HG03280 (cell line): ENCODE data around the gene TBCC.
A peak's percentile ranks its signal among the peaks of the same experiment; 100 is the strongest.
"Not testable (repeated sequence)": the region's sequence is repeated elsewhere in the genome, so short reads cannot be mapped to it uniquely, and the experiment has no call there.

Experiments used
- ATAC-seq: cut with Tn5 transposase; IDR thresholded peaks from one replicate; pipeline ENCODE4 v1.9.1; 2021; ENCODE audit warnings: mild to moderate bottlenecking, moderate library complexity; ENCODE audit not compliant: unreplicated experiment

Gene TBCC

DNA sequence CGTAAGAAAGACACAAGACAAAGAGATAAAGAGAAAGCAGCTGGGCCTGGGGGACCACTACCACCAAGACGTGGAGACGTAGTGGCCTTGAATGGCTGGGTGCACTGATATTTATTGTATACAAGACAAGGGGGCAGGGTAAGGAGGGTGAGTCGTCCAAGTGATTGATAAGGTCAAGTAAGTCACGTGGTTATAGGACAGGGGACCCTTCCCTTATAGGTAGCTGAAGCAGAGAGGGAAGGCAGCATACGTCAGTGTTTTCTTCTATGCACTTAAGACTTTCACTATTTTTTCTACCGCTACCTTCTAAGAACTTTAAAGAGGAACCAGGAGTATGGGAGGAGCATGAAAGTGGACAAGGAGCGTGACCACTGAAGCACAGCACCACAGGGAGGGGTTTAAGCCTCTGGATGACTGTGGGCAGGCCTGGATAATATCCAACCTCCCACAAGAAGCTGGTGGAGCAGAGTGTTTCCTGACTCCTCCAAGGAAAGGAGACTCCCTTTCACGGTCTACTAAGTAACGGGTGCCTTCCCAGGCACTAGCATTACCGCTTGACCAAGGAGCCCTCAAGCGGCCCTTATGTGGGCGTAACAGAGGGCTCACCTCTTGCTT lies 11.9 kb downstream of the TBCC start:
- not testable (repeated sequence) for ATAC-seq

DNA sequence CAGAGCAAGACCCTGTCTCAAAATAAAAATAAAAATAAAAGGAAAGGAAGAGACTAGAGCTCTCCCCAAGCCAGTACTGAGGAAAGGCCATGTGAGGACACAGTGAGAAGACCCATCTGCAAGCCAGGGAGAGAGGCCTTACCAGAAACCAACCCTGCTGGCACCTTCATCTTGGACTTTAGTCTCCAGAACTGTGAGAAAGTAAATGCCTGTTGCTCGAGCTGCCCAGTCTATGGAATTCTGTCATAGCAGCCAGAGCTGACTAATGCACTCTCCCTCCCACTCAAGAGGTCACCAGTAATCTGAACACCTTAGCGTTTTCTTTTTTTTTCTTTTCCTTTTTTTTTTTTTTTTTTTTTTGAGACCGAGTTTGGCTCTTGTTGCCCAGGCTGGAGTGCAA lies 16.2 kb downstream of the TBCC start:
- ATAC-seq: no peak

DNA sequence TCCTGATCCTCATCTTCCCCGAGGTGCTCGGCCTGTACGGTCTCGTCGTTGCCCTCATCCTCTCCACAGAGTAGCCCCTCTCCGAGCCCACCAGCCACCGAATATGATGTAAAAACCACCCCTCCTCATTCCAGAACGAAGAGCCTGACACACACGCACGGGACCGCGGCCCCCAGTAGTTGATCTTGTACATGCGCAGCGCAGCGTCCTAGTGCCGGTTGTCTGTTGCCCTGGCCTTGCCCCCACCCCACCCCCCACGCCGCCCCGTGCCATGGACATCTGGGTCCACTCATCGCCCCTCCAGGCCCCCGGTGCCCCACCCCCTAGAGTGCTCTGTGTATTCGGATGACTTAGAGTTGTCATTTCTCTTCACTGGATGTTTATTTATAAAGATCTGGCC lies 18.3 kb downstream of the TBCC start:
- ATAC-seq: no peak

DNA sequence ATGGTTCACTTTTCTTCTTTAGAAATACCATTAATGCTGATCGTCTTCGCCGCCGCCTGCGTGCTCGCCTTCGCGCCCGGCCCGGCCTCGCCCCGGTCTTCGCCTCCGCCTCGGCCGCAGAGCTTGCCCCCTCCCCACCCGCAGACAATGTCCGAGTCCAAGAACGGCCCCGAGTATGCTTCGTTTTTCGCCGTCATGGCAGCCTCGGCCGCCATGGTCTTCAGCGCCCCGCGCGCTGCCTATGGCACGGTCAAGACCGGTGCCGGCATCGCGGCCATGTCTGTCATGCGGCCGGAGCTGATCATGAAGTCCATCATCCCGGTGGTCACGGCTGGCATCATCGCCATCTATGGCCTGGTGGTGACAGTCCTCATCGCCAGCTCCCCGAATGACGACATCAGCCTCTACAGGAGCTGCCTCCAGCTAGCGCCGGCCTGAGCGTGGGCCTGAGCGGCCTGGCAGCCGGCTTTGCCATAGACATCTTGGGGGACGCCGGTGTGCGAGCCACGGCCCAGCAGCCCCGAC lies 18.8 kb downstream of the TBCC start:
- no peak for ATAC-seq

DNA sequence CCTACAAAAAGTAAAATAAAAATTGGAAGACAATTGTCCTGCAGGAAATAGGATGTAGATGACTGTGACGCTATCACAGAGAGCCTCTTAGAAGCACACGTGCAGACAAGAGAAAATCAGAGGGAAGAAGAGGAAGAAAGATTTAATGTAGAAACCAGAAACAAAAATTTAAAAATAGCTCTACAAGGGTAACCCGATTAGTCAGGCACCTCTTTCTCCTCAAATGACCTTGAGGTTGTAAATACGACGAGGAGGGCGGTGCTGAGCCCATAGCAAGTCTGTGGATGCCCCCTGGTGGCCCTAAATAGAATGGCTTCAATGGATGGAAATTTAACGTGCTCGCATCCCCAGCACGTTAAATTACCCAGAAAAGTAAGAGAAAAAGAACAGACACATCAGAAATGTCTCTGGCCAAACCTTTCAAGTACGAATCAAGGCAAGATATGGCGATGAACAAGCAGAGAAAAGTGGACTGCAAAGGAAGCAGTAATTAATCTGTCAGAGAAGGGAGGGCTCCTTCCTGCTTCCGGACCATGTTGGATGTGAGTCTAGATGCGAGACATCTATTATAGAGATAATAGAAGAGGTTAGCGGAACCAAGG lies 19.3 kb downstream of the TBCC start:
- peak; percentile 89 for ATAC-seq

DNA sequence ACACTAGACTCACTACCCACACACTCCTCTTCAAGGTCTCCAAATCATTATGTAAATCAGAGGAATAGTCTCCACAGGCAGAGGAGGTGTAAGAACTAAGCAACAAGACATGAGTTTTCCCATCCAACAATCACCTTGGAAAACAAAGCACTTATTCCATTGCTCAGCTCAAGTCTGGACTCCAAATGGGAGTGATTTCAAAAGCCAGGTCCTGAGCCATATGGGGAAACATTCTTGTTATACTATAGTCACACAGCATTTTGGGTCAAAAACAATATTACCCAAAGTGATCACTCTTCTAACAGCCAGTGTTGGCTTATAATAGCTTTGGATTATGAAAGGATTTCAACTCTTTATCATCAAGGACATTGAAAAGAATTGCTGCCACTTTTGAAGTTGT lies 19.9 kb downstream of the TBCC start:
- ATAC-seq: no peak

DNA sequence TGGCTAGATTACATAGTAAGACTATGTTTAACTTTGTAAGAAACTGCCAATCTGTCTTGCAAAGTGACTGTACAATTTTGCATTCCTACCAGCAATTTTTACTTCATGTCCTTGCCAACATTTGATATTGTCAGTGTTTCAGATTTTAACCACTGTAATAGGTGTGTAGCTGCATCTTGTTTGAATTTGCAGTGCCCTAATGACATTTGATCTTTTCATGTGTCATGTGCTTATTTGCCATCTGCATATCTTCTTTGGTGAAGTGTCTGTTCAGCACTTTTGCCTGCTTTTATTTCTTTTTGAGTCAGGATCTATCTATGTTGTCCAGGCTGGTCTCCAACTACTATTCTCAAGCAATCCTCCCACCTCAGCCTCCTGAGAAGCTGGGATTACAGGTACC lies 21.1 kb downstream of the TBCC start:
- ATAC-seq: no peak

DNA sequence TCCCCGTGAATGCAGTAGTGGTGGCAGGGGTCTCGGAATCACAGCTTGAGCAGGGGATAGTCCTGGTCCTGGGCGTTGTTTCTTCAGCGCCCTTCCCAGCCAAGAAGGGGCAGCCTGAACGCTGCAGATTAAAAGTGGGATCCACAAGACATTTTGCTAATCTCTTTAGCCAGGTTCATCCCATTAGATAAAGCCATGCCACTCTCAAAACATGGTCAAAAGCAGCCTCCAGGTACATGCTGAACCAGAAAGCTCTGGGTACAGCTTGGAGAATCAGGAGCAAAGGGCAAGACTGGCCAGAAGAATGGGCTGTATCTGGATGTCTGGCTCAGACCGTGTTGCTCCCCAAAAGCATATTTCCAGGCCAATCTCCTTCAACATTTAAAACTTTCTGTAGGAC lies 23.4 kb downstream of the TBCC start, which contains the start of gene PRPH2:
TSS of gene PRPH2 (minus strand) at position 101 of the 400 bp plus-strand sequence. CDS start 263 bp downstream, outside the sequence.
- no peak for ATAC-seq

DNA sequence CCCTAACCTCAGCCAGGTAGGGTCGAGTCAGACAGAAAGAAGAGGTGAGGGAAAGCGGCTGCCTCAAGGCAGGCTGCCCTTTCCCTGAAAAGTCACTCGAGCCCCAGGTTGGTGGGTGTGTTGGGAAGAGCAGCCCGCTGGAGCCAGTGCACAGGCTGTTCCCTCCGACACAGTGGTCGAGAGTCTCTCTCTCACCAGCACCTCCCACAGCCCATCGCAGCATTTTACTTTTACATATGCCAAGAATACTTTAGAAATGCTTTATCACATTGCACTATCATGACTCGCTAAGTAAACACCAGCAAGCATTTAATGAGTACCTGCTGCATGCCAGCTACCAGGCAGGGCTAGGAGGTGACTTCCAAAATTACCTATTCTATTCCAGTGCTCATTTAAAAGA lies 25.2 kb downstream of the TBCC start:
- ATAC-seq: no peak

DNA sequence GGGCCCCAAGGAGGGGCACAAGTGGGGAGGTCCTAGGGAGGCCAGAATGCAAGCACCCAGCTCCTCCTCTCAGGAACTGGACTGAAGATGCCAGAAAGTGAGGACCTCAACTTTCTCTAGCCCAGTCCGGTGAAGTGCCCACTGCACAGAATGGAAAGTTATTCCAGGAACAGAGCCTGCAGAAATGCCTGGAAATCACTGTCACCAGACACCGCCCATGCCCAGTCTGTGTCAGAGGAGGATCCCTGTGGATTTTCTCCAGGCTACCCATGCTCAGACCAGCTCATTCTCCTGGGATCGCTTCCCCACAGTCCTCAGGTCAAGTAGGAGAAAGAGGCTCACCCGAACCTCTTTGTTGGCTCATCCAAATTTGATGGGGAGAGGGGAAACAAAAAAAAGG lies 30.0 kb downstream of the TBCC start:
- ATAC-seq: no peak

DNA sequence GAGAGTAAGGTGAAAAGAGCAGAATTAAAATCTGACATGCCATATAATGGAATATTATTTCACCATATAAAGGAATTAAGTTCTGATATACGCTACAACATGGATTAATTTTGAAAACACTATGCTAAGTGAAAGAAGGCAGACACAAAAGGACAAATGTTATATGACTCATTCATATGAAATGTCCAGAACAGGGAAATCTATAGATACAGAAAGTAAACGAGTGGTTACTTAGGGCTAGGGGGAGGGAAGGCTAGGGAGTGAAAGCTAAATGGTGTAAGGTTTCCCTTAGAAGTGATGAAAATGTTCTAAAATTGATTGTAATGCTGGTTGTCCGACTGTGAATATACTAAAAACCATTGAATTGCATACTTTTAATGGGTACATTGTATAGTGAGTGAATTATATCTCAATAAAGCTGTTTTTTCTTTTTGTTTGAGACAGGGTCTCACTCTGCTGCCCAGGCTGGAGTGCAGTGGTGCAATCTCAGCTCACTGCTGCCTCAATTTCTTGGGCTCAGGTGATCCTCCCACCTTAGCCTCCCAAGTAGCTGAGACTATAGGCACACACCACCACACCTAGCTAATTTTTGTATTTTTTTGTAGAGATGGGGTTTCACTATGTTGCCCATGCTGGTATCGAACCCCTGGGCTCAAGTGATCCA lies 31.7 kb downstream of the TBCC start:
- no peak for ATAC-seq

DNA sequence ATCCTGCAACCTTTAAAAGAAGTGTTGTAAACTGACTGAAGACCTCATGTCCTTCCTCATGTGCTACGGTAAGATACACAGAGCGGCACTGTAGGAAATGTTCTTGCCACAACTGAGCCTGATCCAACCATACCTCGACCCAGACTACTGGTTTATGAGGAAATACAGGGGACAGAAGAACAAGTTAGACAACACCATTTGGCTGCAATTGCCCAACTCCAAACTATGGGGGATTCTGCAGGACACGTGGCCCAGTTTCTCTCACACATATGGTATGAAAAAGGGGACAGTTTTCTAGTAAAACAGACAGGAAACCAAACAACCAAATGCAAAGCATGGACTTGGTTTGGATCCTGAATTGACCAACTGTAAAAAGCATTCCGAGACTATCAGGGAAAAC lies 34.0 kb downstream of the TBCC start:
- ATAC-seq: no peak

DNA sequence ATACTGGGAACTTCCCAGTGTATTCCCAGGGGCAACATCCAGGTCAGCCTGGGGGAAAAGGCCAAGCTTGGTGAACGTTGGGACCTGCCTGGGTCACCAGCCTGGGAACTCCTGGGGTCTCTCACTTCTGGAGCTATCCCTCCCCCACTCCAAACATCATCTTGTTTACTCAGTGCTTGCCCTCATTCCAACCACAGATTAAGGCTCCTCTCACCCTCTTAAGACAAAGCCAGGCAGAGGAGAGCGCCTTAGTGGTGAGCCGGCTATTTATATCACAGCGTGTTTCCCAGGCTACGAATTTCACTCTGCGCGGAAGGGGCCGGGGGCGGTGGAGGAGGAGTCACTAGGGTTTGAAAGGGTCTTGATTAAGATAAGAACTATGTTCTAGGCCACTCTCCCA lies 35.6 kb downstream of the TBCC start:
- ATAC-seq: no peak

DNA sequence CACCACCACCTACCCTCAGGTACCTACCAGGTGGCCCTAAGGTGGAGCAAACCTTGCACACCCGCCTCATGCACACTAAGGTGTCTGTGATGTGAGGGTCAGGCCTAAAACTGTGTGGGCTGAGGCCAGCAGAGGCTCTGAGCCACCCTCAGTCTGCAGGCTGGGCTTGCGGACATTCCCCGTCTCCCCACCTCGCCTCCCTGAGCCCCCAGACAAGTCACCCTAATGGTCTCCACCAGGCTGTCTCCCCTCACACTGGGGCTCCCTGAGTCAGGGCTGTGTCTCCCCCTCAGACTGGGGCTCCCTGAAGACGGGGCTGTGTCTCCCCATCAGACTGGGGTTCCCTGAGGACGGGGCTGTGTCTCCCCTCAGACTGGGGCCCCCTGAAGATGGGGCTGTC lies 36.0 kb downstream of the TBCC start:
- no peak for ATAC-seq

DNA sequence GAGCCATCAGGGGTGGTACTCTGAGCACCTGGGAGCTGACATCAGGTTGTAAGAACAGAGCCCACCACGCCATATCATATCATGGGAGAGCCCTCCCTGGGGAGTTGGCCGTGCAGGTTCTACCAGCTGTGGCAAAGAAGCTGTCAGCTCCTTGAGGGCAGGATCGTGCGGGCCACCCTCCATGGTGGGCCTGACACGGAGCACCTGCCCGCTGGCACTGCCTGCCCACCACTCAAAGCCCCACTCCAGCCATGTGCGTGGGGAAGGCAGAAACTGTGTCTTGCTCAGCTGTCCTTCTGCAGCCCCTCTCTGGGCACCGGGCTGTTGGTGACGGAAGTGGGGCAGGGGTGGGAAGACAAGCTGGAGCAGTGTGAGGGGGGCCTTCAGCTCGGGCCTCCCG lies 37.8 kb downstream of the TBCC start:
- ATAC-seq: no peak

DNA sequence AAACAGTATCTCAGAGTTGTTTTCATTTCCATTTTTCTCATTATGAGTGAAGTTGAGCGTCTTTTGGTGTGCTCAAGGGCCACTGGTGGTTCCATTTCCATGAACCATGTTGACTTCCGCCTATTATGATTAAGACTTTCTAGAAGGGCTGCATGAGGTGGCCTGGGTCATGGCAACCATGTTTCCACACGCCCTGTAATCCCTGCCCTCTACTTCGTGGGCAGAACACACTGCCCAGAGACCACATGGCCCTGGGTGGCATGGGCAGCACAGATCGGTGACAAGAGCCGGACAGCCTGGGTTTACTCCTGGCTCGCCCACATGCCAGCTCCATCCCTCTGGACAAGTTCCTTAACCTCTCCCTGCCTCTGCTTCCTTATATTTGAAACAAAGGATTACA lies 38.3 kb downstream of the TBCC start:
- ATAC-seq: no peak

DNA sequence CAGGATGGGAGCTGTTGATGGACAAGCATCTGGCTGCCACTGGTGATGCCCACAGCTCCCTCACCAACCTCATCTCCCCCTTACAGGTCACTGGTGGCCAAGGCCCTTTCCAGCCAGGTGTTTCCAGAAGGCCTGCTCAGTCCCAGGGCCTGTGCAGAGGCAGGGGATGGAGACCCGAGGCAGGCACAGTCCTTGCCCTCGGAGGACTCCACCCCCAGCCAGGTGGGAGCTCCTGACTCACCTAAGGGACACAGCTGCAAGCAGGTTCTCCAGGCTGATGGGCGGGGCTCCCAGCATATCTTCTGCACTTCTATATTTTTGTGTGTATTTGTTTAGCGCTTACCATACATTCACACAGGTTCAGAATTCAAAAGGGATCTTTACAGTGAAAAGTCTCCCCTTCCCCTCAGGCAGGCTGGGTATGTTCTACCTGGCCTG lies 40.9 kb downstream of the TBCC start:
- ATAC-seq: no peak

DNA sequence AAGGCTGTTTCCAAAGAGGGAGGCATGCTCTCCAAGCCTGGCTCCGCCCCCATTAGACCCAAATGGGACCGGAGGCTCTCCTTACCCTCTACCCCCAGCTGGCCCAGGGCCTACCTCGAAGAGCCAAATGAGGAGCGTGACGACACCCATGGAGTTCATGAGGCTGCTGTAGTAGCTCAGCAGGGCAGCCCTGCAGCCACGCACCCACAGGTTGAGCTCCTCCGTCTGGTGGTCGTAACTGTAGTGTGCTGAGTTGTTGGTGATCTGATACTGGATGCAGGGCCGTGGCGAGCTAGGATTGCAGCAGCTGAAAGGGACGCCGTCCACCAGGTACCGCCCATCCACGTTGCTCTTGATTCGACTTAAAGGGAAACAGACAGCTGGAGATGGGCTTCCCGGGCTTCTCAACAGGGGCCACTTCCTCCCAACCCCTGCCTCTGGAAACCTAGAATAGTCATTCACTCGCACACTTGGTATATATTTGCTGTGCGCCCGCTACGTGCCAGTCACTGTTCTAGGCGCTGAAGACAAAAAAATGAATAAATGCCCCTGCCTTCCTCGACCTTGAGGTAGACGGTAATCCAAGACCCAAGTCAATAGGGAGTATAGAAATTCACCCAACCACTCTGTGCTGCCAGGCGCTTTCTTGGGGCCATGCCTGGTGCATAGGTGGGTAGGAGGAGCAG lies 41.5 kb downstream of the TBCC start:
- ATAC-seq: no peak

DNA sequence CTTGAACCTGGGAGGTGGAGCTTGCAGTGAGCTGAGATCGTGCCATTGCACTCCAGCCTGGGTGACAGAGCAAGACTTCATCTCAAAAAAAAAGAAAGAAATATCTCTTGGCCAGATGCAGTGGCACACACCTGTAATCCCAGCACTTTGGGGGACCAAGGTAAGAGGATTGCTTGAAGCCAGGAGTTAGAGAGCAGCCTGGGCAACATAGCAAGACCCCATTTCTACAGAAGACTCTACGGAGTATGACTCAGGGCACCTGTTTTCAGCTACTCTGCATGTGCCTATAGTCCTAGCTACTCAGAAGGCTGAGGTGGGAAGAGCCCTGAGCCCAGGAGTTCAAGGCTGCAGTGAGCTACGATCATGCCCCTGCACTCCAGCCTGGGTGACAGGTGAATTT lies 43.1 kb downstream of the TBCC start:
- not testable (repeated sequence) for ATAC-seq

DNA sequence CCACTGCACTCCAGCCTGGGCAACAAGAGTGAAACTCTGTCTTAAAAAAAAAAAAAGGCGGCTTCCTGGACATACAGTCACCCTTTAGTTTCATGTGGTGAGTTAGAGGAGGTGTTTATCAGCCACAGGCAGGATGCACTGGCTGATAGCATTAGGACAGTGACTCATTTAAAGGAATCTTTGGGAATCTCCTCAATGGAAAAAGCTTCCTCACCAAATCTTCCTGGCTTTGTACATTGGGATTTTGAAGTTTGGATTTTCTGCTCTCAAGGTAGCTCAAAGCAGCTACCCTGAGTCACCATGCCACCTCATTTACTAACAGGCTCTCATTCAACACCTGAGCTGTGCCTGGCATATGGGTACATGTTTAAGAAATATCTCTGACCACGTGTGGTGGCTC lies 43.7 kb downstream of the TBCC start:
- no peak for ATAC-seq

DNA sequence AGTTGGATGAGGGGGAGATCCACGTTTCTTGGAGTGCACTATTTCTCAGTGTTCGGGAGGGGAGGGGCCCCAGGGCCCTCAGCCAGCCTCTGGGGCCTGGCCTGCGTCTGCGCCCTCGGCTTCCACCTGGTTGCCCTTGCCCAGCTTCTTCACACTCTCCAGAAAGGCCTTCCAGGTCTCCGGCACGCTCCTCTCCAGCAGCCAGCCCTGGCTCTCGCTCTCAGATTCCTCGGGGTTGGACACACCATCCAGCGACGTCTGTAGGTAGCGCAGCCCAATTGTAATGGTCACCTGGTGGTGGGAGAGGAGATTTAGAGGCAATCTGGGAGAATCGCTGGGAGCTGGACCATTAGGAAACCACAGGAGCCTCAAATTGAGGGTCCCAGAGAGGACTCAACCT lies 47.7 kb downstream of the TBCC start:
- ATAC-seq: no peak

DNA sequence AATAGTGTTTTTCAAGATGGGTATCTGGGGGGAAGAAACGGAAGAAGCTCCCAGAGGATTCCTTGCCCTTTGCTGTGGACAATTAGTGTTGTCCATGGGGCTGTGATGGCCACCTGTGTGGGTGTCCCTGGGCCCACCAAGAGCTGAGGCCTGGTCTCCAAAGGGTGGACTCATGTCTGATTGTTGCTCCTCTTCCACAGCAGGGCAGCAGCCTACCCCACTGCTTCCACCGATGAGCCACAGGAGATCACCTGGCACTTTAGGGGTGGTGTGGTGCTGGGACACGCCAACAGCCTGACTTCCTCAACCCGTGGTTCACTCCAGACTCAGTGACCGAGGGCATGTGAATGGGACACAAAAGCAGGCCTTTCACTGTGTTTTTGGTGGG lies 48.6 kb downstream of the TBCC start:
- no peak for ATAC-seq
